Measurements from ENCODE around the gene HSPA12A. TPM values are rescaled to one million over a fixed set of nuclear protein-coding genes. Genes with fewer than 3 reads are reported as not detected.

HSPA12A gene
- total and polyA plus RNA-seq, 2 of the 13 experiments (the other 11 are each of a cell fraction or from before 2014, with no cell fraction given): 6.4 to 13.6 TPM

DNA sequence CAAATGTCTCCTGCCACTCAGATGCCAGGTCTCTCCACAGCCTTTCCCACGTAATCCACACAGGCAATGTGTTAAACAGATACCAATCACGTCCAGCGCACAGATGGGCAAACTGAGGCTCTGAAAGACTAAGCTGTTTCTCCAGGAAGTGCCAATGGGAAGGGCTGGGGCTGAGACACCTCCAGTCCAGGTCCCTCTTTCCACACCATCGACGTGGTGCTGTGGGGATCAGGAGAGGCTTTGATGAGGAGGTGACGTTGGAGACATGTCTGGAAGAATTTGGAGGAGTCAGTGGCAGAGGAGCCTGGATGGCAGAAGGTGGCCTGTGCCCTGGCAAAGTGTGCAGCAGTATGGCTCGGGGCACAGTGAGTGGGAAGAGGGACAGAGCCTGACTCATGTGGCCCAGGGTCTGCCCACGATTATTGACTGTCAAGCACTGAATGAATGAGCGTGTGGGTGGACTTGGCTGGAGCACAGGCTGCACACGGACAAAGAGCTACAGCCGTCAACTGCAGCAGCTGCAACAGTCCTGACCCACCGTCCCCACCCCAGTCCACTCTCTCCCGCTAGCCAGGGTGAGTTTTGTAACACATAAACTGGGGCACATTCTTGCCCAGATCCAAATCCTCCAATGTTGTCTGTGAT is 40.8 kb upstream of the HSPA12A start (continued):
- TF ChIP-seq, protein P1, sequence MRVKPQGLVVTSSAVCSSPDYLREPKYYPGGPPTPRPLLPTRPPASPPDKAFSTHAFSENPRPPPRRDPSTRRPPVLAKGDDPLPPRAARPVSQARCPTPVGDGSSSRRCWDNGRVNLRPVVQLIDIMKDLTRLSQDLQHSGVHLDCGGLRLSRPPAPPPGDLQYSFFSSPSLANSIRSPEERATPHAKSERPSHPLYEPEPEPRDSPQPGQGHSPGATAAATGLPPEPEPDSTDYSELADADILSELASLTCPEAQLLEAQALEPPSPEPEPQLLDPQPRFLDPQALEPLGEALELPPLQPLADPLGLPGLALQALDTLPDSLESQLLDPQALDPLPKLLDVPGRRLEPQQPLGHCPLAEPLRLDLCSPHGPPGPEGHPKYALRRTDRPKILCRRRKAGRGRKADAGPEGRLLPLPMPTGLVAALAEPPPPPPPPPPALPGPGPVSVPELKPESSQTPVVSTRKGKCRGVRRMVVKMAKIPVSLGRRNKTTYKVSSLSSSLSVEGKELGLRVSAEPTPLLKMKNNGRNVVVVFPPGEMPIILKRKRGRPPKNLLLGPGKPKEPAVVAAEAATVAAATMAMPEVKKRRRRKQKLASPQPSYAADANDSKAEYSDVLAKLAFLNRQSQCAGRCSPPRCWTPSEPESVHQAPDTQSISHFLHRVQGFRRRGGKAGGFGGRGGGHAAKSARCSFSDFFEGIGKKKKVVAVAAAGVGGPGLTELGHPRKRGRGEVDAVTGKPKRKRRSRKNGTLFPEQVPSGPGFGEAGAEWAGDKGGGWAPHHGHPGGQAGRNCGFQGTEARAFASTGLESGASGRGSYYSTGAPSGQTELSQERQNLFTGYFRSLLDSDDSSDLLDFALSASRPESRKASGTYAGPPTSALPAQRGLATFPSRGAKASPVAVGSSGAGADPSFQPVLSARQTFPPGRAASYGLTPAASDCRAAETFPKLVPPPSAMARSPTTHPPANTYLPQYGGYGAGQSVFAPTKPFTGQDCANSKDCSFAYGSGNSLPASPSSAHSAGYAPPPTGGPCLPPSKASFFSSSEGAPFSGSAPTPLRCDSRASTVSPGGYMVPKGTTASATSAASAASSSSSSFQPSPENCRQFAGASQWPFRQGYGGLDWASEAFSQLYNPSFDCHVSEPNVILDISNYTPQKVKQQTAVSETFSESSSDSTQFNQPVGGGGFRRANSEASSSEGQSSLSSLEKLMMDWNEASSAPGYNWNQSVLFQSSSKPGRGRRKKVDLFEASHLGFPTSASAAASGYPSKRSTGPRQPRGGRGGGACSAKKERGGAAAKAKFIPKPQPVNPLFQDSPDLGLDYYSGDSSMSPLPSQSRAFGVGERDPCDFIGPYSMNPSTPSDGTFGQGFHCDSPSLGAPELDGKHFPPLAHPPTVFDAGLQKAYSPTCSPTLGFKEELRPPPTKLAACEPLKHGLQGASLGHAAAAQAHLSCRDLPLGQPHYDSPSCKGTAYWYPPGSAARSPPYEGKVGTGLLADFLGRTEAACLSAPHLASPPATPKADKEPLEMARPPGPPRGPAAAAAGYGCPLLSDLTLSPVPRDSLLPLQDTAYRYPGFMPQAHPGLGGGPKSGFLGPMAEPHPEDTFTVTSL (CRISPR knock-in tag; IDR thresholded peaks at IDR 0.05; ENCODE audit: borderline replicate concordance): no peak
- TF ChIP-seq ZNF816 (CRISPR knock-in tag; IDR thresholded peaks at IDR 0.05; ENCODE audit: borderline replicate concordance) (no peak), EP300 (IDR thresholded peaks at IDR 0.05; ENCODE audit: low read depth in 2 of 2, low read length in 2 of 2) (no peak), EP300 (CRISPR knock-in tag; IDR thresholded peaks at IDR 0.05; ENCODE audit: borderline replicate concordance) (no peak), TAF15 (IDR thresholded peaks at IDR 0.05; ENCODE audit: low read depth, low read length, poor library complexity, severe bottlenecking) (no peak), RBAK (CRISPR knock-in tag; IDR thresholded peaks at IDR 0.05) (no peak), ZNF350 (CRISPR knock-in tag; IDR thresholded peaks at IDR 0.05; ENCODE audit: borderline replicate concordance, low read depth) (no peak), ZNF747 (CRISPR knock-in tag; IDR thresholded peaks at IDR 0.05; ENCODE audit: borderline replicate concordance) (no peak), RCOR2 (CRISPR knock-in tag; IDR thresholded peaks at IDR 0.05) (no peak)
